SK-N-MC (cell line): Measurements from ENCODE around the gene LIPA.
"Not testable (repeated sequence)": the region's sequence is repeated elsewhere in the genome, so short reads cannot be mapped to it uniquely, and the experiment has no call there.

Experiments used
- DNase-seq: peaks from one replicate; pipeline ENCODE4 v3.0.0-alpha.2; 2011; ENCODE audit warnings: low read depth, low spot score
- H3K27ac ChIP-seq: fragments of 200-600 bp; sonication (generic); 2 replicates; pipeline ENCODE4 v1.5.1; 2016; ENCODE audit warnings: mixed run types
- H3K36me3 ChIP-seq: fragments of 200-600 bp; sonication (generic); 2 replicates; pipeline ENCODE4 v1.6.1; 2017; ENCODE audit warnings: antibody characterized with exemption, low read length, mixed read lengths; ENCODE audit not compliant: insufficient read depth
- H3K4me3 ChIP-seq: fragments of 200-600 bp; sonication (generic); 2 replicates; pipeline ENCODE4 v1.5.1; 2016
- H3K9ac ChIP-seq: fragments of 200-600 bp; sonication (generic); 2 replicates; pipeline ENCODE4 v1.8.0; 2017; ENCODE audit warnings: mixed run types, mixed read lengths; ENCODE audit not compliant: insufficient read length
- H3K9me3 ChIP-seq: fragments of 200-600 bp; sonication (generic); 2 replicates; pipeline ENCODE4 v1.6.1; 2017; ENCODE audit warnings: low read depth, mild to moderate bottlenecking, antibody characterized with exemption, low read length, moderate library complexity, mixed read lengths
- EZH2 ChIP-seq: fragments of 200-600 bp; sonication (generic); IDR thresholded peaks from one replicate; pipeline ENCODE4 v1.6.1; 2017; ENCODE audit warnings: antibody characterized with exemption
- FOXP2 ChIP-seq: optimal IDR thresholded peaks from 2 replicates; pipeline ENCODE3; 2011; ENCODE audit warnings: mild to moderate bottlenecking, moderate library complexity; ENCODE audit not compliant: insufficient read depth; ENCODE audit errors: extremely low read length, control extremely low read depth
- POLR2AphosphoS5 ChIP-seq: IDR thresholded peaks from 2 replicates; pipeline ENCODE4 v1.6.1; 2012; ENCODE audit warnings: mild to moderate bottlenecking, low read depth, low read length, borderline replicate concordance

The LIPA gene

DNA sequence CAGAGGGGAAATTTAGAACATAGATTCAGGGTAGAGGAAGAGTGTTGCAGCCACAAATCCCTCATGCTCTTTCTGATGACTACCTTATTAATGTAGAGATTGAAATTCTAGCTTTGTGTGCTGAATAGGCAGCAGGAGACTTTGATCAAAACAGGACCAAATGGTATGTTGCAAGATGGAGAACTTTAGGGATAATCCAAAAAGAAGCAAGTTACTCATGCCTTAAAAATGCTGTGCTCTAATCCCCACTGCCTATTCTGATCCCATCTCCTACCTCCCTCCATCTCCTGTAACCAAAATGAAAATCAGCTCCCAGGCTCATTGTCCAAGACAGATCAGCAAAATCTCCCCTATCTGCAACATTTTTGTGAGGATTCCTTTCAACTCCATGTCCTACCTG is 75.8 kb downstream of the LIPA start:
- DNase-seq = no peak
- no peaks in the 10 kb centered on the region for H3K9me3 ChIP-seq
- TF ChIP-seq FOXP2 (no peak), POLR2AphosphoS5 (no peak), EZH2 (no peak)
- no peak overlapping the region for H3K4me3 ChIP-seq
- no peaks in the 10 kb centered on the region for H3K36me3 ChIP-seq
- H3K27ac ChIP-seq = no peak overlapping the region
- no peak overlapping the region for H3K9ac ChIP-seq

DNA sequence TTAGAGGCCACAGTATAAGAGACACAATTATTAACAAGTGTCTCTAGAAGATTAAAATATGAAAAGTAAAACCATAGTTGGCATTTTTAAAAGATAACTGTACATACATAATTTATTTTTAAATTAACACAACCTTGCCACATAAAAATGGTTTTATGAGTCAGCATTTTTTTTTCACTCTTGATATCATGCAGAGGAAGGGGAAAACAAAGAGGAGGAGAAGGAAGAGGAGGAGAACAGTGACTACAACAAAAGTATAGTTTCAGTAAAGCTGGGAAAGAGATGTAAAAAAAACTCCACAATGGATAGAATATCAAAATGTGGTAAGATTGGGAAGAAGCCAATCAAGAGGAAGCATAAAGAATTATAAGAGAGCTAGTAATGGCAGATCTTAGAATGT is 78.5 kb downstream of the LIPA start:
- H3K4me3 ChIP-seq = peak overlapping the region; percentile 51; the same call in 1 of the 2 replicates
- TF ChIP-seq POLR2AphosphoS5 (no peak), EZH2 (no peak), FOXP2 (no peak)
- peak overlapping the region; percentile 93 for H3K27ac ChIP-seq
- no peaks in the 10 kb centered on the region for H3K9me3 ChIP-seq
- no peak for DNase-seq
- H3K36me3 ChIP-seq = no peaks in the 10 kb centered on the region
- H3K9ac ChIP-seq = no peak overlapping the region

DNA sequence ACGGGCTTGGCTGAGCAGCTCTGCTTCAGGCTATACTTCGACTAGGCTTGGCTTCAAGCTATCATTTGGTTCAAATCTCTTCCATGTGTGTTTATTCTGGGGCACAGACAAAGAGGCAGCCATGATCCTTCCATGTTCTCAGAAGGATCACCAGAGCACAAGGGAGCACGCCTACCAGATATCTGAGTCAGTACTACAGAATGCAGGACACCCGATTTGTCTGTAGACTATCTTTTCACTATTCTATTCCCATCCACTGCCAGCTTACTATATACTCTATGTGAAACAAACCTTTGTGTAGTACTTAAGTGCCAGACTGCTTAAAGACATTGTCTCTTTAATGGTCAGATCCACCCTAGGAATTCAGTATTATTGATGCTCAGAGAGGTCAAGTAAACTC is 79.6 kb downstream of the LIPA start:
- Histone ChIP-seq H3K9me3 (no peaks in the 10 kb centered on the region), H3K9ac (no peak overlapping the region), H3K36me3 (no peaks in the 10 kb centered on the region), H3K4me3 (no peak overlapping the region), H3K27ac (peak overlapping the region; percentile 93; the same call in 1 of the 2 replicates)
- no peak for DNase-seq
- TF ChIP-seq FOXP2 (no peak), POLR2AphosphoS5 (no peak), EZH2 (no peak)

DNA sequence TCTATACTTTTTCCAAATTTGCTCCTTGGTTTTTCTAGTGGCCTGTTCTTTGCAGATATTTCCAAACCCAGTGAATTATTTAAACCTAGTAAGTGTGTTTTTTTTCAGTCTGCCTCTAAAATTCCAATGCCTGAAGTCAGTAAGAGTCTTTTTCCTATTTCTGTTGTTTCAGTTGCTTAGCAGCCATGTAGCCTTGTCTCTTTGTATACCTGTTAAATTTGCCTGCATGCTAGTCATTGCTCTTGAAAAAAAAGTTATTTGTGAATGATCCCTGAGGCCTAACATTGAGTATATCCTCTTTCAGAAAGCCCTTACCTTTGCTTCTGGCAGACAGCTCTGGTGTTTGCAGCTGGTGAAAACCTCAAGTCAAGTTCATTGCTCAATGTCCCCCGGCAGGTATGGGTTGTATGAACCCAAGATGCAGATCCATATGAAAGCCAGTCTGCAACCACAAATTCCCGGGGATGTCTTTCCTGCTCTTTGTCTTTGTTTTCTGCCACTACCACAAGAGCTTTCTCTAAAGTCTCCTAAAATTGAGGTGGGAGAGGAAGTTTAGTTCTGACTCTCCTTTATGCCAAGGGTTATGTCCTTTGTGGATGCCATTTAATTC is 80.2 kb downstream of the LIPA start:
- Histone ChIP-seq H3K4me3 (no peak overlapping the region), H3K9me3 (no peaks in the 10 kb centered on the region), H3K36me3 (no peaks in the 10 kb centered on the region), H3K27ac (no peak overlapping the region), H3K9ac (no peak overlapping the region)
- TF ChIP-seq EZH2 (no peak), FOXP2 (no peak), POLR2AphosphoS5 (no peak)
- no peak for DNase-seq

DNA sequence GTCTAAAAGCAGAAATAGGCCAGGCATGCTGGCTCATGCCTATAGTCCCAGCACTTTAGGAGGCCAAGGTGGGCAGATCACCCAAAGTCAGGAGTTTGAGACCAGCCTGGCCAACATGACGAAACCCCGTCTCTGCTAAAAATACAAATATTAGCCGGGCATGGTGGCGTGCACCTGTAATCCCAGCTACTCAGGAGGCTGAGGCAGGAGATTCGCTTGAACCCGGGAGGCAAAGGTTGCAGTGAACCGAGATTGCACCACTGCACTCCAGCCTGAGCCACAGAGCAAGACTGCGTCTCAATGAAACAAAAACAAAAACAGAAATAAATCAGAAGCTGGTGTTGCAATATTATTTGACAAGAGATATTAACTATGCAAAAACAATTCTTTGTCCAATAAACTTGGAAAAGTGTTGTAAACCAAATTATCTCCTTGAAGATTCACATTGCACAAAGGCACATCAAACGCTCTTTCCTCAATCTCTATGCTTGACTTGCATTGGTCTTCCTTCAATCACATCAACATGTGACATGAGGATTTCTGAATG is 83.1 kb downstream of the LIPA start:
- not testable (repeated sequence) for H3K4me3 ChIP-seq, H3K9me3 ChIP-seq, H3K27ac ChIP-seq, H3K9ac ChIP-seq, DNase-seq, H3K36me3 ChIP-seq

DNA sequence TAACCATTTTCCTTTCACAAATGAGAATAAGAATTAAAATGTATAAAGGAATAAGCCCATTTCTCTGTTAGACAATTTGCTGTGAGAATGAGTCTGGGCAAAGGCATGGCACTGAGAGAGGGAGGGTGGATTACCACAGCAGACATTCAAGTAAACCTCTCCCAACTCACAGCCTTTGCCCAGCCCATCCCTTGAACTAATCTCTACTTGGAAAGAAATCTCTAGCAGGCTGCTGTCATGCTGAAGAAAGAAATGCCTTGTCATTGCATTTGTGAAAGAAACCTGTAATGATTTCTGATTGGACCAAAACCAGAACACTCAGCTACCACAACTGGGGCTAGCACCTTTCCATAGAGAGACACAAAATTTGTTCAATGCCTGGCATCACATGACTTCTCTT is 83.7 kb downstream of the LIPA start:
- DNase-seq = no peak
- Histone ChIP-seq H3K27ac (no peak overlapping the region), H3K9ac (no peak overlapping the region), H3K9me3 (no peaks in the 10 kb centered on the region), H3K36me3 (no peaks in the 10 kb centered on the region), H3K4me3 (no peak overlapping the region)
- TF ChIP-seq POLR2AphosphoS5 (no peak), FOXP2 (no peak), EZH2 (no peak)

DNA sequence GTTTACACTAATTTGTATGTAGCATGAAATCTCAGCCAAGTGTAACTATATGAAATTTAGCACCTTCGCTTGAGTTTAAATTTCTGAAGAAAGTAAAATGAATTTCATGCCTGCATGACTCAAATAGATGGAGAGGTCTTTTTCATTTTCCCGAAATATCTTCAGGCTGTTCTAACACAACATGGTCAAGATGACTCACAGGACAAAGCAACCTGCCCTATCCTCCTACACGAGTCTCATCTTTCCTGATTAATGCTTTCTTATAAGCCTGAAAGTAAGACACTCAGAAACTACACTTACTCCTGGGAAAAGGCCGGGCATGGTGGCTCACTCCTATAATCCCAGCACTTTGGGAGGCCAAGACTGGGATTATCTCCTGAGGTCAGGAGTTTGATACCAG is 85.7 kb downstream of the LIPA start:
- no peak for DNase-seq
- TF ChIP-seq FOXP2 (no peak), EZH2 (no peak), POLR2AphosphoS5 (no peak)
- Histone ChIP-seq H3K27ac (no peak overlapping the region), H3K36me3 (no peaks in the 10 kb centered on the region), H3K9me3 (no peaks in the 10 kb centered on the region), H3K9ac (no peak overlapping the region), H3K4me3 (no peak overlapping the region)

DNA sequence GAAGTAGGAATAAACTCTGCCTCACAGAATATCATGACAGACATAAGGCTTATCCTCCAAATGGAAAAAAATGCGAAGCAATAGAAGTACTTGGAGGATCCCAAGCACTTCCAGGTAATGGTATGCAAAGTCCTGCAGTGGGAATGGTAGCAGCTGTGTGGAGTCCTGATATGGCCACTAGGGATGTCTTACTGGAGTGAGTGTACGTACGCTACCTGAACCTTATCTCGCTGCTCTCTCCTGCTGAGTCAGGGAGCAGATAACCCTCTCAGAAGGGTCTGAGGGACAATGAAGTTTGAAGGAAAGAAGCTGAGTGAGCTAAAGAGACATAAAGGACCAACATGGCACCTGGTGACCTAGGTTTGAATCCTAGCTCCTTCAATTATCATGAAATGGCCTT is 86.7 kb downstream of the LIPA start:
- Histone ChIP-seq H3K4me3 (no peak overlapping the region), H3K9ac (no peak overlapping the region), H3K9me3 (no peaks in the 10 kb centered on the region), H3K27ac (no peak overlapping the region), H3K36me3 (no peaks in the 10 kb centered on the region)
- TF ChIP-seq FOXP2 (no peak), EZH2 (no peak), POLR2AphosphoS5 (no peak)
- DNase-seq = no peak

DNA sequence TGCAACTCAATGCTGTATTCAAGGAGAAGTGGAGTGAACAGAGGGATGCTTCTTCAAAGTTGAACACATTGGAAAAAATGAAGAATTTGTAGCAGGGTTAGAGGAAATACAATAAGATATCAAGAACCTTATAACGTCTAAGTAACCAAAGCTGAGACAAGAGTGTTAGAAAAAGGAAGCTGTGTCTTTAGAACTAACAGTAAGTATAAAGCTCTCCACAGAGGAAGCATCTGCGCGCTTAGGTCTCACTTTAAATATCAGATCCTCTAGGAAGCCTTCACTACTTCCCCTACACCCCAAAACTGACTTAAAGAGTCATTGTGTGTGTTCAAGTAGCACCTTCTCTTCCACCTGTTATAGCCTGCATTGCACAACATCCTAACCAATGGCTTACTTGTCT is 87.5 kb downstream of the LIPA start:
- no peak for DNase-seq
- Histone ChIP-seq H3K9ac (no peak overlapping the region), H3K9me3 (no peaks in the 10 kb centered on the region), H3K36me3 (no peaks in the 10 kb centered on the region), H3K4me3 (peak overlapping the region; percentile 60; the same call in 1 of the 2 replicates), H3K27ac (0 out of 2 replicates have a peak overlapping the region, but pooled peaks have one; percentile 25)
- TF ChIP-seq FOXP2 = no peak
- no peak for TF ChIP-seq POLR2AphosphoS5
- no peak for TF ChIP-seq EZH2
